GM12801 (cell line): ENCODE results near the gene HOXD9.

ENCODE experiments used
- CTCF ChIP-seq: IDR thresholded peaks from one replicate; pipeline ENCODE4 v1.5.1; 2011; ENCODE audit warnings: control low read depth; ENCODE audit not compliant: insufficient read length; ENCODE audit errors: extremely low read depth

HOXD9 gene

GRCh38 chr2:176117162-176117822 is 5.2 kb upstream of the HOXD9 start:
- no peak for TF ChIP-seq CTCF

- TF ChIP-seq CTCF: no peak
These were observed 4.6 kb upstream of the HOXD9 start for GRCh38 chr2:176117823-176118371.

GRCh38 chr2:176118601-176119339 is 3.7 kb upstream of the HOXD9 start:
- TF ChIP-seq CTCF: no peak

GRCh38 chr2:176120364-176121189 is 1.9 kb upstream of the HOXD9 start:
- TF ChIP-seq CTCF: no peak

GRCh38 chr2:176121190-176122051 is 1.1 kb upstream of the HOXD9 start:
- TF ChIP-seq CTCF: no peak

- no peak for TF ChIP-seq CTCF
These were observed 352 bp upstream of the HOXD9 start for GRCh38 chr2:176122052-176122682.
